Right cardiac atrium (tissue), 5 donors: ENCODE data around the gene GALNT1. TPM values are rescaled to one million over a fixed set of nuclear protein-coding genes. Genes with fewer than 3 reads are reported as not detected.
"Not testable (repeated sequence)": the region's sequence is repeated elsewhere in the genome, so short reads cannot be mapped to it uniquely, and the experiment has no call there.

Experiments
- ATAC-seq, 2 donors: fragments of 200-7000 bp; cut with Tn5 transposase; one replicate each; pipeline versions ENCODE4 v1.8.0 to v1.9.1; 2020; ENCODE audit warnings: moderate library complexity in 2 of 2, mild to moderate bottlenecking in 1 of 2
- DNase-seq, 3 donors: peaks; one replicate each; pipeline ENCODE4 v3.0.0-alpha.2; 2020
- H3K27ac ChIP-seq: one replicate; pipeline ENCODE4 v1.5.1; 2013; ENCODE audit warnings: mild to moderate bottlenecking, low read length, control low read depth, moderate library complexity
- H3K27me3 ChIP-seq: one replicate; pipeline ENCODE4 v1.6.1; 2013; ENCODE audit not compliant: control insufficient read depth, insufficient read depth
- H3K4me1 ChIP-seq: one replicate; pipeline ENCODE4 v1.6.1; 2013; ENCODE audit warnings: low read length; ENCODE audit not compliant: control insufficient read depth, insufficient read depth
- H3K4me3 ChIP-seq: one replicate; pipeline ENCODE4 v1.5.1; 2013; ENCODE audit warnings: low read length, control low read depth
- H3K9me3 ChIP-seq: one replicate; pipeline ENCODE4 v1.6.1; 2013; ENCODE audit warnings: low read length; ENCODE audit not compliant: control insufficient read depth
- WGBS: extraction: QIAGEN DNeasy Blood & Tissue Kit; methylation state at CpG from one replicate; pipeline ENCODE4 v1.1.7; 2013; 5-methylcytosine and 5-hydroxymethylcytosine counted together
- intact Hi-C, 4 donors: fragments of 100-400 bp; cut with DNase I; formaldehyde crosslinking; loops; one replicate each; pipeline versions ENCODE4 v1.11.0 to v1.14.0; 2022 to 2023
- long read RNA-seq, 4 donors: library from polyadenylated mRNA; unstranded; transcript quantifications; one replicate each; pipeline ENCODE4 v2.0.0, GENCODE V29; 2020 to 2021
- polyA plus RNA-seq: library from polyadenylated mRNA; stranded (reverse); fragments of 200-250 nt; gene quantifications from one replicate; pipeline ENCODE4 v1.2.3, GENCODE V29; 2013
- total RNA-seq, 4 donors: library from RNA; stranded (reverse); fragmentation: NEBNext Ultra II Directional; extraction: Animal tissue kit (Norgen Biotek cat#: 25700); gene quantifications; one replicate each; pipeline ENCODE4 v1.2.1, GENCODE V29; 2021
- donor health status: healthy with polysubstance abuse.
- donor health status: DM: no; HTN: yes; CAD: no.
- donor health status: DM: no; HTN: no; CAD: no.
- donor health status: DM: no; HTN: yes; CAD: no; lungs with severe emphysema.
- donor health status: DM: yes; HTN: yes; CAD: no.

GALNT1 gene
- total RNA-seq, result 10 to 100 TPM; 47.8 to 60.3 (median 56.2) TPM
- polyA plus RNA-seq, result 17.8 TPM
- long read RNA-seq, donor 1, partial matches to known transcripts, result 12 of 90 reads
- long read RNA-seq, donor 1, other reads (novel, unspliced or antisense), result 77 of 90 reads
- long read RNA-seq, donor 2, partial matches to known transcripts, result 3 of 44 reads
- long read RNA-seq, donor 2, other reads (novel, unspliced or antisense), result 40 of 44 reads
- long read RNA-seq, donor 3, partial matches to known transcripts, result 9 of 22 reads
- long read RNA-seq, donor 3, other reads (novel, unspliced or antisense), result 9 of 22 reads
- long read RNA-seq, donor 4, partial matches to known transcripts, result 0 of 33 reads
- long read RNA-seq, donor 4, other reads (novel, unspliced or antisense), result 33 of 33 reads

DNA sequence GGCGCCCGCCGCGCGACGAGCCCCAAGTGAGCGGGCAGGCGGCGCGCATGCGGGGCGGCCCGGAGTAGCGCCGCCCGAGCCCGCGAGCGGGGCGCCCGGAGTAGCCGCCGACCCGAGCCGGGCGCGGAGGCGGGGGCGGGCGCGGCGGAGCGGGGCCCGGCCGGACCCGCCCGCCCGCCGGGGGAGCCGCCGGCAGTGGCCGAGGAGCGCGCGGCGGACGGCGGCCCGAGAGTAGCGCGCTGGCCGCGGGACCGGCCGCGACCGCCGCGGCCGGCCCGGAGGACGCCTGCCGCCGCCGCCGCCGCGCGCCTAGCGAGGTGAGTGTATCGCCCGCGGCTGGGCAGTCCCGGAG is at the start of gene GALNT1:
TSS of gene GALNT1 (plus strand) at position 195 of the 352 bp plus-strand sequence. CDS start 72,923 bp downstream, outside the sequence.
- Histone ChIP-seq H3K9me3 (no peaks in the 10 kb centered on the region), H3K27me3 (no peaks in the 10 kb centered on the region), H3K27ac (peak within 1 kb of the TSS; percentile 71), H3K4me3 (peak within 1 kb of the TSS; percentile 92), H3K4me1 (no peaks in the 10 kb centered on the region)
- peak; percentile 53 to 71 for ATAC-seq
- WGBS, result 0% methylated on average over 26 of the region's 74 CpGs
- DNase-seq, result no peak
- intact Hi-C loops, result loop anchor here in 2 of 4 donors (5.0 to 10.0 kb wide), 2 partner anchors 103 to 174 kb away; no protein-coding TSS in a partner anchor

DNA sequence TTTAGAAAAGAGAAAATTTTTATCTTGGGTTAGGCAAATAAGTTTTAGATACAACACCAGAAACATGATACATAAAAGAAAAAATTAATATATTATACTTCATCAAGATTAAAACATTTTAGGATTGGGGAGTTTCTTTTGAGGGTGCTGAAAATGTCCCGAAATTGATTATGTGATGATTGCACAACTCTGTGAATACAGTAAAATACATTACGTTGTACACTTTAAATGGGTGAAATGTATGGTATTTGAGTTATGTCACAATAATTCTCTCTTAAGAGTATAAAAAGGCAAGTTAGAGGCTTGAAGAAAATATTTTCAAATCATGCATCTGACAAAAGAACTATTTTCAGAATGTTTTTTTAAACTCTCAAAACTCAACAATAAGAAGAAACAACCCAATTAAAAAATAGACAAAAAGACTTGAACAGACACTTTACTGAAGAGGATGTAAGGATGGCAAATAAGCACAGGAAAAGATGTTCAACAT is 47.6 kb upstream of the GALNT1 start:
- DNase-seq (no peak), ATAC-seq (no peak)
- Histone ChIP-seq H3K9me3 (no peaks in the 10 kb centered on the region), H3K4me1 (no peaks in the 10 kb centered on the region), H3K27me3 (no peaks in the 10 kb centered on the region), H3K4me3 (no peak overlapping the region), H3K27ac (no peak overlapping the region)
- intact Hi-C loops, result no loop called here
- 79% methylated on average over 2 of the region's 2 CpGs for WGBS

DNA sequence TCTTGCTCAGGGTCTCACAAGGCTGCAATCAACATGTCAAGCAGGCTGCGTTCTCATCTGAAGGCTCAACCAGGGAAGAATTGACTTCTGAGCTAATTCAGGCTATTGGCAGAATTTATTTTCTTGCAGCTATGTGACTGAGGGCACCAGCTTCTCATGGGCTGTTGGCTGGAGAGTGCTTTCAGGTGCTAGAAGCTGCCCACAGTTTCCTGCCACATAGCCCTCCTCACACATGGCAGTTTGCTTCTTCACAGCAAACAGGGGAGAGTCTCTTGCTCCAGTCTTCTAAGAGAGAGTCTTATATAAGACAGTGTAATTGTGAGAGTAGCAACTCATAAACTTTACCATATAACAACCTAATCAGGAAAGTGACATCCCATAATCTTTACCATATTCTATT is 46.2 kb upstream of the GALNT1 start:
- DNase-seq (no peak), ATAC-seq (no peak)

DNA sequence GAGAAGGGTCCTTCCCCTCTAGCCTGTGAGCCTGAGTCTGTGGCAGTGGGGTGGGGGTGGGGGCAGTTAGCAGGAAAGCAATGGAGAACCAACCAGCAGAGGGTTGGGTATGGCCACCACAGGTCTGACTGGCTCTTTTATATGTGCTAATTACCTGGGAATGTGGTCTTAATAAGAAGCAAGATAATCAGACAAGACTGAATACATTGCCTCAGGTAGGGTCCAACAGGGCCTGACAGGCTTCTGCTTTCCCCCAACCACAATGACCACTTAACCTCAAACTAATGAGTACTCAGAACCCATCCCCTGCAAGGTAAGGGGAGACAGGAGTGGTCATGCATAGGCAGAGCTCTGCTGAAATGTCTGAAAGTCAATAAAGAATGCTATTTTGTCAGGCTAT is 39.2 kb upstream of the GALNT1 start:
- no peak for DNase-seq
- intact Hi-C loops, result no loop called here
- Histone ChIP-seq H3K9me3 (no peaks in the 10 kb centered on the region), H3K4me1 (no peaks in the 10 kb centered on the region), H3K4me3 (no peak overlapping the region), H3K27me3 (no peaks in the 10 kb centered on the region), H3K27ac (no peak overlapping the region)
- no peak for ATAC-seq

More for the DNA sequence above, 46.2 kb upstream of the GALNT1 start:
- no peak overlapping the region for H3K4me3 ChIP-seq
- no peaks in the 10 kb centered on the region for H3K27me3 ChIP-seq
- no peaks in the 10 kb centered on the region for H3K4me1 ChIP-seq
- H3K27ac ChIP-seq, result no peak overlapping the region
- intact Hi-C loops, result no loop called here
- no peaks in the 10 kb centered on the region for H3K9me3 ChIP-seq
- WGBS, result 93% methylated on average over 1 of the region's 1 CpG

DNA sequence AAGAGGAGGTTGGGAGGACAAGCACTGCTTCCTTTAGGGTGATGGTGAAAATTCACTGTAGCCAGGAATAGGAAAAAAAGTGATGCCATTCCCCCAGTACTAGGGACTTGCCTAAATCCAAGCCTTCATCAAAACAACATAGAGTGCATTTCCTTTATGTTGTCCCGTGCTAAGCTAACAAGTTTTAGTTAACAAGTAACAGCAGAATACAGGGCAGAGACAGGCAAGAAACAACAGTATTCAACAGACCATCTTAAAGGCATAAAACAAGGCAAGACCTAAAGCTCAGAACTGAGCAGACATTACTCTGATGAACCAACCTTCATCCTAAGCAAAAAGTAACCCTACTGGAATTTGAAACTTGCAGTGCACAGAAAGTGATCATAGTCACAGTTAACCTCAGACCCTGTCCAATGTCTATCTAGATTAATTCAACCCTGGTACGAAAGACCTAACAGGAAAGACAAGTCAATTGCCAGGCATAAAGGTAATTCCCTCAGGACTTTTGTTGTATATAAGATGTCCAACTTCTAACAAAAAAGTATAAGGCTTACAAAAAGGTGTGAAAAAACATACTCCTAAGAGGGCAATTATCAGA is 34.4 kb upstream of the GALNT1 start:
- intact Hi-C loops, result no loop called here

DNA sequence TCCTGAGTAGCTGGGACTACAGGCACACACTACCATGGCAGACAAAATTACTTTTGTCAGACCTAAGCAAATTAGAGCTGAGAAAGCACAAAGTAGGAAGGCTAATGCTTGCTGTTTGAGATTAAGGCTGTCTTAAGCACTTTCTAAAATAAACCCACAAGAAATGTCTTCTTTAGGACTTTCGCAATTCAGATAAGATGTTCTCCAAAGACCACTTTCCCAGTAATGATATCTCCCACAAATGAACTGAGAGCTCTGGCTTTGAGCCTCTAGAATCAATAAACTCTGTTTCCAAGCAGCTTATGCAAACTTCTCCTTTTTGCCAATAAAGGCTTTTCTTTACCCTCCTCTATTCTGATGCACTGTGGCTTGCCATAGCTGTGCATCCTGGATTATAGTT is 32.0 kb upstream of the GALNT1 start:
- WGBS, result 48% methylated on average over 1 of the region's 1 CpG

More for the DNA sequence above, 34.4 kb upstream of the GALNT1 start:
- H3K27ac ChIP-seq, result no peak overlapping the region
- no peak for ATAC-seq
- H3K27me3 ChIP-seq, result no peaks in the 10 kb centered on the region
- WGBS, result 86% methylated on average over 2 of the region's 2 CpGs
- H3K4me1 ChIP-seq, result no peaks in the 10 kb centered on the region
- no peaks in the 10 kb centered on the region for H3K9me3 ChIP-seq
- no peak for DNase-seq
- no peak overlapping the region for H3K4me3 ChIP-seq

DNA sequence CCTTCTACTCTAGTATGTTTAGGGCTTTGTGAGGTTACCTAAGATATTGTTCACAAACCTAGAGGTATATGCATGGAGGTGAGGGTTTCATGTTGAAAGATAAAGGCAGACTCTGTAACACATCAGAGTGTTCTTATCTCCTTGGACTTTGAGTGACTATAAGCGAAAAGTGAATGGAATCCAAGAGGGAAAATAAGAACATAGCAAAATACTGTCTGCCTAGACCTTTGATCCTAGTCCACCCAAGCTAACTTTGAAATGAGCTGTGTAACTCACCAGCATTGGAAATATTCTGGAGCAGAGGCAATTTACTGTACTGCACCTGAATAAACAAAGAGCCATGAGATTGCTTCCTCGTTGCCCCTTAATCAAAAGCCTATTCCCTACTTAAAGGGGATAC is 28.2 kb upstream of the GALNT1 start:
- intact Hi-C loops, result no loop called here

More for the DNA sequence above, 32.0 kb upstream of the GALNT1 start:
- Histone ChIP-seq H3K27me3 (no peaks in the 10 kb centered on the region), H3K4me1 (no peaks in the 10 kb centered on the region), H3K4me3 (no peak overlapping the region), H3K9me3 (no peaks in the 10 kb centered on the region), H3K27ac (no peak overlapping the region)
- peak; percentile 59 to 90 for ATAC-seq
- intact Hi-C loops, result no loop called here
- no peak for DNase-seq

DNA sequence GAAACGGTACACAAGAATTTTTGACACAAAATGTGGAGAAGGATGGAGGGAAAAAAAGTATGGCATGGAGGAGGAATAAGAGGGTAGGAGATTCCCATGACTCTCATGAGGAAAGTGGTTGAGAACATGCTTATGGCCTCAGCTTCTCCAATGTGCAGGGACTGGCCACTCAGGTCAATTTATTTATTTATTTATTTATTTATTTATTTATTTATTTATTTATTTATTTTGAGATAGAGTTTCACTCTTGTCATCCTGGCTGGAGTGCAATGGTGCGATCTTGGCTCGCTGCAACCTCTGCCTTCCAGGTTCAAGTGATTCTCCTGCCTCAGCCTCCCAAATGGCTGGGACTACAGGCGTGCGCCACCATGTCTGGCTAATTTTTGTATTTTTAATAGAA is 26.0 kb upstream of the GALNT1 start:
- ATAC-seq, H3K4me1 ChIP-seq, DNase-seq, H3K27me3 ChIP-seq, intact Hi-C loops, H3K27ac ChIP-seq, H3K9me3 ChIP-seq, H3K4me3 ChIP-seq: not testable (repeated sequence)
- 97% methylated on average over 5 of the region's 5 CpGs for WGBS

More for the DNA sequence above, 28.2 kb upstream of the GALNT1 start:
- 79% methylated on average over 2 of the region's 2 CpGs for WGBS
- DNase-seq (no peak), ATAC-seq (no peak)
- Histone ChIP-seq H3K4me1 (no peaks in the 10 kb centered on the region), H3K9me3 (no peaks in the 10 kb centered on the region), H3K27me3 (no peaks in the 10 kb centered on the region), H3K4me3 (no peak overlapping the region), H3K27ac (no peak overlapping the region)

DNA sequence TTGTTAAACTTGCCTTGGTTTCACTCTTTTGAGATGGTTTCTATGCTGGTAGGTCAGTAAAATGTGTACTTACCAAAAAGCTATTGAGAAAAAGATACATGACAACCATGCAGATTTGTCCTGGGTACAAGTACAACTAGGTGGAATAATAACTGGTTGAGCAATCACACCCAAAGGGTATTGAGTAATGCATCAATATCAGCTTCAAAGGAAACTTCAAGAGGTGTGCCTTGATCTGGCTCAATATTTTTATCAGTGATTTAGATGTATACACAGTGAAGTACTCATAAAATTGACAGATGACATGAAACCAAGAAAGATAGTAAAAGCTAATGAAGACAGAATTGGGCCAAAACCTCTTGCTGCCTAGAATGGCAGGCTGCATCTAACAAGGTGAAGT is 21.7 kb upstream of the GALNT1 start:
- intact Hi-C loops, result no loop called here
- ATAC-seq (no peak), DNase-seq (no peak)
- Histone ChIP-seq H3K4me1 (no peaks in the 10 kb centered on the region), H3K27ac (no peak overlapping the region), H3K4me3 (no peak overlapping the region), H3K27me3 (no peaks in the 10 kb centered on the region), H3K9me3 (no peaks in the 10 kb centered on the region)

DNA sequence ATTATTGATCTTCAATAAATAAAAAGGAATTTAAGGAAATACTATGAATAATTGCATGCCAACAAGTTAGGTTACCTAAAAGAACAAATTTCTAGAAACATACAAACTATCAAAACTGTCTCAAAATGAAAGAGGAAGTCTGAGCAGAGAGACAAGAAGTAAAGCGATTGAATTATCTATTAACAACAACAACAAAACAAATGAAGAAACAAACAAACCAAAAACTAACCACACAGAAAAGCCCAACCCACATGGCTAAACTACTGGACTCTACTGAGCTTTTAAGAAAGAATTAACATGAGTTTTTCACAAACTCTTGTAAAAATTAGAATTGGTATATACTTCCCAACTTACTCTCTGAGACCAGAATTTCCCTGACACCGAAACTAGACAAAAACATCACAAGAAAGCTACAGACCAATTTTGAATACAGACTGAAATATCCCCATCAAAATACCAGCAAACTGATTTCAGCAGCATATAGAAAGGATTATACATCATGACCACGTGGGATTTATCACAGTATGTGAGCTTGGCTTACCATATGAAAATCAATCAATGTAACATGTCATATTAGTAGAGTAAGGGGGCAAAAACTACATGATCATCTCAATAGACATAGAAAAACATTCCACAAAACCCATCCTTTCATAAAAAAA is 16.6 kb upstream of the GALNT1 start:
- no peak for DNase-seq
- Histone ChIP-seq H3K4me3 (no peak overlapping the region), H3K27me3 (no peaks in the 10 kb centered on the region), H3K27ac (no peak overlapping the region), H3K9me3 (no peaks in the 10 kb centered on the region), H3K4me1 (no peaks in the 10 kb centered on the region)
- intact Hi-C loops, result no loop called here
- 72% methylated on average over 3 of the region's 3 CpGs for WGBS
- ATAC-seq, result no peak

DNA sequence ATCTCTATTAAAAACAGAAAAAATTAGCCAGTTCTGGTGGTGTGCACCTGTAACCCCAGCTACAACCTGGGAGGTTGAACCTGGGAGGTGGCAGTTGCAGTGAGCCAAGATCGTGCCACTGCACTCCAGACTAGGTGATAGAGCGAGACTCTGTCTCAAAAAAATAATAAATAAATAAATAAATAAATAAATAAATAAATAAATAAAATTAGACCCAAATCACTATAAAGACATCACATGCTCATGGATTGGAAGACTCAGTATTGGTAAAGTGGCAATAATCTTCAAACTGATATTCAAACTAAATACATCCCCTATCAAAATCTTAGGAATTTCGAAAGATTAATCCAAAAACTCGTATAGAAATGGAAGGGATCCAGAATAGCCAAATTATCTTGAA is 15.5 kb upstream of the GALNT1 start:
- 86% methylated on average over 4 of the region's 4 CpGs for WGBS
- no peak for ATAC-seq
- Histone ChIP-seq H3K4me1 (no peaks in the 10 kb centered on the region), H3K27me3 (no peaks in the 10 kb centered on the region), H3K27ac (no peak overlapping the region), H3K9me3 (no peaks in the 10 kb centered on the region), H3K4me3 (no peak overlapping the region)
- DNase-seq, result no peak
- intact Hi-C loops, result no loop called here
